Neuronal stem cell (in vitro differentiated cells): ENCODE results near the gene JAG2.

Experiments
- DNase-seq: peaks from one replicate; pipeline ENCODE4 v3.0.0-alpha.2; 2013; ENCODE audit warnings: low spot score
- H2AFZ ChIP-seq: one replicate; pipeline ENCODE4 v1.6.1; 2013; ENCODE audit warnings: mild to moderate bottlenecking, low read length, inconsistent platforms
- H2AK5ac ChIP-seq: 2 replicates; pipeline ENCODE4 v1.6.1; 2013; ENCODE audit warnings: low read depth, mild to moderate bottlenecking, inconsistent platforms, low read length, moderate library complexity, mixed read lengths
- H2BK120ac ChIP-seq: 2 replicates; pipeline ENCODE4 v1.6.1; 2013; ENCODE audit warnings: low read depth, mild to moderate bottlenecking, inconsistent platforms, low read length, moderate library complexity, mixed read lengths
- H2BK12ac ChIP-seq: one replicate; pipeline ENCODE4 v1.6.1; 2013; ENCODE audit warnings: low read length, inconsistent platforms
- H2BK15ac ChIP-seq: 2 replicates; pipeline ENCODE4 v1.6.1; 2013; ENCODE audit warnings: mild to moderate bottlenecking, low read length, inconsistent platforms, mixed read lengths
- H2BK5ac ChIP-seq: one replicate; pipeline ENCODE4 v1.6.1; 2013; ENCODE audit warnings: inconsistent platforms, mild to moderate bottlenecking, low read length, moderate library complexity
- H3K14ac ChIP-seq: one replicate; pipeline ENCODE4 v1.6.1; 2013; ENCODE audit warnings: low read length, inconsistent platforms
- H3K18ac ChIP-seq: 2 replicates; pipeline ENCODE4 v1.6.1; 2013; ENCODE audit warnings: low read length, inconsistent platforms
- H3K23ac ChIP-seq: 2 replicates; pipeline ENCODE4 v1.6.1; 2013; ENCODE audit warnings: low read depth, mild to moderate bottlenecking, mixed read lengths, low read length, inconsistent platforms; ENCODE audit not compliant: poor library complexity
- H3K27ac ChIP-seq: replicated peaks from 3 replicates; pipeline ENCODE4 v1.5.1; 2013; ENCODE audit warnings: low read length, inconsistent platforms
- H3K27me3 ChIP-seq, 3 experiments: 2 replicates each; pipeline ENCODE4 v1.6.1; 2013; ENCODE audit warnings: low read length in 3 of 3, mild to moderate bottlenecking in 2 of 3, inconsistent platforms in 1 of 3, low read depth in 1 of 3, mixed read lengths in 1 of 3, moderate library complexity in 1 of 3; ENCODE audit not compliant: control insufficient read depth in 3 of 3, insufficient read depth in 3 of 3
- H3K36me3 ChIP-seq, 2 donors: replicated peaks in 1 of 2; 2 replicates each; pipeline ENCODE4 v1.6.1; 2013; ENCODE audit warnings: low read length in 2 of 2; ENCODE audit not compliant: control insufficient read depth in 2 of 2, insufficient read depth in 2 of 2
- H3K4ac ChIP-seq: 2 replicates; pipeline ENCODE4 v1.6.1; 2013; ENCODE audit warnings: inconsistent platforms, mild to moderate bottlenecking, low read length, moderate library complexity
- H3K4me1 ChIP-seq, 2 donors: 1 replicate in 1 of 2; 2 replicates in 1 of 2; pipeline ENCODE4 v1.6.1; 2013; ENCODE audit warnings: low read length in 2 of 2, low read depth in 1 of 2; ENCODE audit not compliant: control insufficient read depth in 2 of 2, insufficient read depth in 1 of 2
- H3K4me2 ChIP-seq: one replicate; pipeline ENCODE4 v1.6.1; 2013; ENCODE audit warnings: mild to moderate bottlenecking, low read length, inconsistent platforms; ENCODE audit not compliant: insufficient read depth, poor library complexity, severe bottlenecking
- H3K4me3 ChIP-seq, 2 donors: 2 replicates each; pipeline ENCODE4 v1.5.1; 2013; ENCODE audit warnings: low read length in 2 of 2, mild to moderate bottlenecking in 2 of 2, inconsistent platforms in 1 of 2, moderate library complexity in 1 of 2
- H3K79me1 ChIP-seq: one replicate; pipeline ENCODE4 v1.6.1; 2013; ENCODE audit warnings: low read depth, mild to moderate bottlenecking, inconsistent platforms, low read length, moderate library complexity
- H3K9ac ChIP-seq: one replicate; pipeline ENCODE4 v1.6.1; 2013; ENCODE audit warnings: mild to moderate bottlenecking, low read depth, low read length, inconsistent platforms; ENCODE audit not compliant: poor library complexity
- H3K9me3 ChIP-seq, 2 donors: replicated peaks in 1 of 2; 2 replicates each; pipeline versions ENCODE3 to v1.6.1; 2013; ENCODE audit warnings: low read length in 2 of 2, mild to moderate bottlenecking in 2 of 2, inconsistent platforms in 1 of 2, low read depth in 1 of 2, mixed read lengths in 1 of 2, moderate library complexity in 1 of 2; ENCODE audit not compliant: control insufficient read depth in 2 of 2, insufficient read depth in 1 of 2
- H4K8ac ChIP-seq: one replicate; pipeline ENCODE4 v1.6.1; 2013; ENCODE audit warnings: low read depth, mild to moderate bottlenecking, inconsistent platforms, low read length, moderate library complexity
- H4K91ac ChIP-seq: one replicate; pipeline ENCODE4 v1.6.1; 2013; ENCODE audit warnings: low read length, low read depth, mild to moderate bottlenecking, inconsistent platforms; ENCODE audit not compliant: poor library complexity
- WGBS, 2 donors: extraction: QIAGEN DNeasy Blood & Tissue Kit; methylation state at CpG; one replicate each; pipeline ENCODE4 v1.1.7; 2013; ENCODE audit warnings: missing lambda C conversion rate in 2 of 2, mixed read lengths in 1 of 2; ENCODE audit not compliant: insufficient read length in 2 of 2, insufficient replicate concordance in 1 of 2; ENCODE audit errors: extremely low coverage in 2 of 2; 5-methylcytosine and 5-hydroxymethylcytosine counted together

JAG2 gene

GRCh38 chr14:105140581-105140980 lies 28.0 kb downstream of the JAG2 start:
- no peak overlapping the region for H2BK12ac ChIP-seq
- no peak overlapping the region for H3K23ac ChIP-seq
- H2BK15ac ChIP-seq = no peak overlapping the region
- H2BK5ac ChIP-seq = no peak overlapping the region
- no peak overlapping the region for H3K9ac ChIP-seq
- no peak overlapping the region for H3K4me3 ChIP-seq
- no peak overlapping the region for H3K4me2 ChIP-seq
- no peak overlapping the region for H2BK120ac ChIP-seq
- peaks cover 15 to 16% of the 10 kb centered on the region in 2 donors for H3K9me3 ChIP-seq
- H4K8ac ChIP-seq = no peak overlapping the region
- no peak overlapping the region for H3K18ac ChIP-seq
- no peak overlapping the region for H3K27ac ChIP-seq
- H3K27me3 ChIP-seq = no peaks in the 10 kb centered on the region
- no peaks in the 10 kb centered on the region for H3K36me3 ChIP-seq
- H2AK5ac ChIP-seq = no peak overlapping the region
- H3K14ac ChIP-seq = no peak overlapping the region
- no peak overlapping the region for H2AFZ ChIP-seq
- no peaks in the 10 kb centered on the region for H3K4me1 ChIP-seq
- H3K79me1 ChIP-seq = peaks cover 5% of the 10 kb centered on the region
- no CpG with 5 or more reads among the region's 7 CpGs for WGBS, 2 donors
- no peak overlapping the region for H4K91ac ChIP-seq
- no peak overlapping the region for H3K4ac ChIP-seq
- no peak for DNase-seq

- no CpG with 5 or more reads among the region's 5 CpGs for WGBS, 2 donors
Observed at GRCh38 chr14:105139831-105140239, 28.7 kb downstream of the JAG2 start.

DNA sequence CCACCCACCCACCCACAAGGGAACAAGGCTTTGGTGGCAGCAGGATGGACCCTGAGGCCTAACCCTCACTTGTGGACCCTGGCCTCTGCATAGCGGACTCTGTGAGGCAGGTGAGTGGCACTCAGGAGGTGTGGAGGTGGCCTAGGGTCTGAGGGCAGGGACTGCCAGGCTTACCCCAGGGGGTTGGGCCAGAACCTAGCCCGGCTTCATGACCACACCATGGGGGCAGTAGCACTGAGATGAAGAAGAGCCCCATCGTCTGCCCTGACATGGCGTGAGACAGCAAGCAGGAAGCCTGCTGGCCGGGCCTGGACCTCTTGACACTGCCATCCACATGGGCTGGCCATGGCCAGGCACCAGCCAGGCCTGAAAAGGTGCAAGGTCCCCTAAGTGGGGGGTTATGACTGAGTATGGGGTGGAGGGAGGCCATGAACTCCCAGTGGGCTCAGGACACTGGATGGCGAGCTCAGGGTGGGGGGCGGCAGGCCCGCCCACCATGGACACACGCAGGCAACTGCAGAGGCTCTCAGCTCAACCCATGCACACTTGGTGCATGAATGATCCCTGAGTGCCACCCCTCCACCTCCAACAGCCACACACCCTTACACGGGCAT lies 29.3 kb downstream of the JAG2 start:
- no peaks in the 10 kb centered on the region for H3K4me1 ChIP-seq
- peaks cover 5% of the 10 kb centered on the region for H3K79me1 ChIP-seq
- peak overlapping the region in 1 of 2 donors; percentile 1 for H3K4me3 ChIP-seq

More at GRCh38 chr14:105139831-105140239, 28.7 kb downstream of the JAG2 start:
- Histone ChIP-seq H3K18ac (peak overlapping the region; percentile 28), H3K4me2 (no peak overlapping the region), H3K23ac (no peak overlapping the region), H3K9me3 (peaks cover 15 to 16% of the 10 kb centered on the region in 2 donors), H2BK12ac (no peak overlapping the region), H2BK120ac (no peak overlapping the region), H3K14ac (no peak overlapping the region), H2BK5ac (no peak overlapping the region), H4K8ac (no peak overlapping the region), H3K36me3 (no peaks in the 10 kb centered on the region), H4K91ac (no peak overlapping the region), H3K9ac (no peak overlapping the region), H2AFZ (no peak overlapping the region), H3K4me1 (no peaks in the 10 kb centered on the region), H3K4ac (no peak overlapping the region), H3K79me1 (peaks cover 5% of the 10 kb centered on the region), H2BK15ac (no peak overlapping the region), H2AK5ac (no peak overlapping the region), H3K27me3 (no peaks in the 10 kb centered on the region), H3K27ac (no peak overlapping the region), H3K4me3 (peak overlapping the region in 1 of 2 donors; percentile 1)
- no peak for DNase-seq

DNA sequence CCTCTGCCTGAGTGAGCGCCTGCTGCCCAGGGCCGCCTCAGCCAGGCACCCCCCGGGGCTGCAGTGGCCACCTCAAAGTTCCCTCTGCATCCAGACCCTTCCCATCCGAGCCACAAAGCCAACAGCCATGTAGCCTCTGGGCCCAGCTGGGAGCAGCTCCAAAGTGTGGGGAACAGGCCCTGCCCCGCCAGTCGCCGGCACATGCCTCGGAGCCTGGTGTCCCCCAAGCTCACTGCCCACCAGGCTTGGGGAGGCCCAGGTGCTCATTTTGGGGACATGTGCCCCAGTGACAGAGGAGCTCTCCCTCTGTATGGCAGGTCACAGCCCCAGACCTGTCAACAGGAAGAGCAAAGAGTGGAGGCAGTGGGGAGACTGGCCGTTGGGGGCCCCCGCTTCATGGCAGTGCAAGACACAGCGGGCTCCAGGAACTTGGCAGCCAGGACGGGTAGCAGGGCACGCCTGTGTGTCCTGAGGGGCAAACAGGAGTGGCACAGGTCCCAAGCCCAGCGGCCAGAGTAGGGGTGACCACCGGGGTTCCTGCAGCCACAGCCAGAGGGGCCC lies 29.9 kb downstream of the JAG2 start:
- Histone ChIP-seq H2BK15ac (no peak overlapping the region), H3K9ac (no peak overlapping the region), H3K4ac (no peak overlapping the region), H3K18ac (peak overlapping the region; percentile 57), H3K23ac (peak overlapping the region; percentile 20), H3K4me2 (no peak overlapping the region), H3K4me1 (no peaks in the 10 kb centered on the region), H3K27me3 (no peaks in the 10 kb centered on the region), H2BK5ac (peak overlapping the region; percentile 24), H3K27ac (no peak overlapping the region), H2AFZ (no peak overlapping the region), H2BK120ac (no peak overlapping the region), H3K79me1 (peaks cover 5% of the 10 kb centered on the region), H2BK12ac (peak overlapping the region; percentile 22), H3K14ac (peak overlapping the region; percentile 89), H3K4me3 (no peak overlapping the region), H2AK5ac (peak overlapping the region; percentile 46), H3K9me3 (peaks cover 15 to 16% of the 10 kb centered on the region in 2 donors), H3K36me3 (no peaks in the 10 kb centered on the region), H4K91ac (no peak overlapping the region), H4K8ac (no peak overlapping the region)
- no peak for DNase-seq
- WGBS, 2 donors = no CpG with 5 or more reads among the region's 15 CpGs

More for the DNA sequence above, 29.3 kb downstream of the JAG2 start:
- Histone ChIP-seq H3K18ac (peak overlapping the region; percentile 48), H2AK5ac (peak overlapping the region; percentile 61), H3K9me3 (peaks cover 15 to 16% of the 10 kb centered on the region in 2 donors), H3K14ac (no peak overlapping the region), H3K4me2 (no peak overlapping the region), H3K9ac (no peak overlapping the region), H3K36me3 (no peaks in the 10 kb centered on the region), H3K27ac (no peak overlapping the region), H3K27me3 (no peaks in the 10 kb centered on the region), H3K4ac (no peak overlapping the region), H2BK15ac (no peak overlapping the region), H2BK5ac (no peak overlapping the region), H4K91ac (no peak overlapping the region), H3K23ac (no peak overlapping the region), H2AFZ (no peak overlapping the region), H4K8ac (no peak overlapping the region), H2BK120ac (no peak overlapping the region), H2BK12ac (no peak overlapping the region)
- no CpG with 5 or more reads among the region's 10 CpGs for WGBS, 2 donors
- no peak for DNase-seq
